SH-SY5Y (cell line): ENCODE results near the gene TNKS2.

ENCODE experiments used
- GATA2 ChIP-seq: IDR thresholded peaks from 2 replicates; pipeline ENCODE4 v1.6.1; 2011; ENCODE audit warnings: mild to moderate bottlenecking, low read depth, low read length
- GATA3 ChIP-seq: IDR thresholded peaks from 2 replicates; pipeline ENCODE4 v1.6.1; 2011; ENCODE audit warnings: low read depth, mild to moderate bottlenecking, low read length, moderate library complexity

TNKS2 gene

DNA sequence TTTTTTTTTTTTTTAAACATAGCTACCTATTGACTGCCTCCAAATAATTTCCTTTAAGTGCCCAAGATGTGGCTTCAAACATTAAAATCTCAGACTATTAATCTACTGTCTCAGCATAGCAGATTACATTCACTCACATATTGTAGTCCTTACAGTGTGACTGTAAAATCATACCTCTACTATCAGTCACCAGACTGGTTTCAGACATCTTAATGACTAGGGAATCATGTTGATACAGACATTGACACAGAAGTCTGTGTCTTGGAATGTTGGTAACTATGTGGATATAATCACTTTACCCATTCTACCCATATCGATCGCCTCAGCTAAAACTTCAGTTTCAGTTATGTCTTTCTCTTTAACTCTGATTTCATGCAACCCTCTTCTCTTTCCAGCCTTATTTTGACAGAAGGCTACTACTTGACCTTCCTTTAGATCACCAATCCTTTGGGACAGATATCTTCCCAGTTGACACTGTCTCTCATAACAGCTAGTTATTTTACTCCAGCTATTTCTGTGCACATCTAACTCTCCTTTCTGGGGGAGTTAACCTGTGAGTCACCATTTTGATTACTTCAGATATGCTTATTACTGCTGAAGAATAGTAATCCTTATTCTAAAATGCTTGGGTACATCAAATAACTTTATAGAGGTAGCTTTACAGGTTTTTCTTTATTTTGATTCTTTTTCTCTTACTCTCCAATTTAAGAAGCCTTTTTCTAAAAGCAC, 7.0 kb downstream of the TNKS2 start:
- TF ChIP-seq GATA2 (no peak), GATA3 (no peak)

DNA sequence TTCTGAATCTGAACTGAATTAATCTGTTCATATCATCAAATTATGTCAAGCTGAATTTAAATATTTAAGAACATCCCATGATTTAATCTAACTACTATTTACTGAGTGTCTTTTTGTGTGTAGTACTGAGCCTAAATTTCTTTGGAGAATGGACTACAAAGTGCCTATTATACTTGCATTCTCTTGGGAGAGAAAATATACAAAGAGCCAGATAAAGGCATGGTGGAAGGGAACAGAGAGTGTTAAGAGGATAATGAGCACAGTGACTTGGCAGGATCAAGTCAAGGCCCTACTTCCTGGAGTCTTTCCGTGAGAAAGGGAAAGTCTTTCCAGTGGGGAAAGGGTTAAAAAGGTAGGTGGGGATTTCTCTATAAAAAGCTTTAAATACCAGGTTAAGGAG, 15.0 kb downstream of the TNKS2 start:
- no peak for TF ChIP-seq GATA3
- TF ChIP-seq GATA2: no peak

DNA sequence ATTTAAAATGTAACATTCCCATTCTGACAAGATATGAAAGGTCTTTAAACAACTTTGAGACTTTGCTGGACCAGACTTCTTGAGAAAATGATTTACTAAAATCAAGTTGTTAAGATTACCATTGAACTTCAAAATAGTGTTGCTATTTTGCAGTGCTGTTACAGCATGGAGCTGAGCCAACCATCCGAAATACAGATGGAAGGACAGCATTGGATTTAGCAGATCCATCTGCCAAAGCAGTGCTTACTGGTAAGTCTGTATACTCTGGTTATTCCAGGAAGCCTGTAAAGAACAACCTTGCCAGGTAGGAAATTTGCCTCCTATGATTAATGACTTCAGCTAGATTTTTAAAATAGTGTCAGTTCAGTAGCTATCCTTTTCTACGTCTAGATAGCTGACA, 18.8 kb downstream of the TNKS2 start:
- TF ChIP-seq GATA2 (no peak), GATA3 (no peak)

DNA sequence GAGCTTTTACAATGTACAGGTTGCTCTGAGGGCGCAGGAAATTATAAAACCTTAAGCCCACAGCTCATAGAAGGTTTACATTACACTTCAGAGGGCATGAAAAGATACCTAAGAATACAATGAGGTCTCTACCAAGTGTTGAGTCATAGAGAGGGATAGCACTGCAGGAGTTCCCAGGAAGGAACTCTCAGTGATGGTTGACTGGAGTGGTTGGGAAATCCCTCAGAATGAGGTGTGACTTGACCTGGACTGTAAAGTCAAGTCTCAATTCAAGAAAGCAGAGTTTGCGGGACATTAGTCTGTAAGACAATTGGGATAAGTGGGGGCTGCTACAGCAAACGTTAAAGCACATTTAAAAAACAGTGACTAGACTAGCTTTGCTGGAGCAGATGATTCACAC, 21.9 kb downstream of the TNKS2 start:
- TF ChIP-seq GATA2: no peak
- no peak for TF ChIP-seq GATA3

DNA sequence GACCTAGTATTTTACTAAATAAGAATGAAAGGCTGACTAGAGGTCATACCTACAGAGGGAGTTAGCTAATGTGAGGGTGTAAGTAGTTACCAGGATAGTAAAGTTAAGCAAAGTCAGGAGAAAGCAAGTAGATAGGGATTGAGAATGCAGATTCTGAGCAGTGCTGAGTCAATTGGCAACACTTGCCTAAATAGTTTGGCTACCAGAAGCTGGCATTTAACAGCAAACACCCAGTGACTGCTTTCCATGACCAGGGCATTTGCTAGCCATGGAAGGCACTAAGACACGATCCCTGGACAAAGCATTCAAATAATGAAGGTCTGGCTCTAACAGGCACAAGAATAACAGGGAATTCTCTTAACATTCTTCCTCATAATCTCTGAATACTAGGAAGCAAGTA, 25.9 kb downstream of the TNKS2 start:
- no peak for TF ChIP-seq GATA3
- no peak for TF ChIP-seq GATA2

DNA sequence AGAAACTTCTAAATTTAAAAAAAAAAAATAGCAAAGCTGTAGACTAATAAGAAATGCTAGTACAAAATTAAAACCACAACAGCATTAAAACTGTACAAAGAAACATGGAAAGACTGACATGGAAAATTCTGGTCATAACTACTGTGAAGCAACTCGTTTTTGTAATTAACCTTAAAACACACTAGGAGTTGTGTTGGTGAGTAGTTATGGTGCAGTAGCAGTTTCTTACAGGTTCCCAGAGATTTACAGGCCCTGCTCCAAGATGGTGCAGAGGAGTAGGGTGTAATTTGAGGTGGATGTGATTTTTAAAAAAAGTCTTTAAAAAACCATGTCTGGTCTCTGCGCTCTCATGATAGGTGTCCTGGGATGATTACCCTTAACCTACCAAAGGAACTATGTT, 31.0 kb downstream of the TNKS2 start:
- TF ChIP-seq GATA3: no peak
- TF ChIP-seq GATA2: no peak

DNA sequence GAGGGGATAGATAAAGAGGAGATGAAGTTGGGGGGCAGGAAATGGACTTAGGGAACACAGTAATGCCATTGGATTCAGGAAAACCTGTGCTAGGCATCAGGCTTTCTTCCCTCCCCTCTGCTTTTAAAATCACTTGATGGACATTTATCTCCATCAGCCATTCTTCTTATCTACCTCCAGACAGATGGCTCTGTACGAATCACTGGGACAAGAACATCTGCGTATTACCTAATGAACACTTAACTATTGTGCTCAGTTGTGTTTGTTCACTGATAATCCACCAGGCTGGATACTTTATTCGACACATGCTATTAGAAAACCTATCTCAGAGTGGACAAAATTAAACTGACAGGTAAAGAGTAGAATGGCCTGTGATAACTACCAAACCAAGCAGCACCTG, 40.0 kb downstream of the TNKS2 start:
- TF ChIP-seq GATA3 (0 out of 2 replicates have a peak, but pooled peaks have one; percentile 39), GATA2 (peak; percentile 74)

DNA sequence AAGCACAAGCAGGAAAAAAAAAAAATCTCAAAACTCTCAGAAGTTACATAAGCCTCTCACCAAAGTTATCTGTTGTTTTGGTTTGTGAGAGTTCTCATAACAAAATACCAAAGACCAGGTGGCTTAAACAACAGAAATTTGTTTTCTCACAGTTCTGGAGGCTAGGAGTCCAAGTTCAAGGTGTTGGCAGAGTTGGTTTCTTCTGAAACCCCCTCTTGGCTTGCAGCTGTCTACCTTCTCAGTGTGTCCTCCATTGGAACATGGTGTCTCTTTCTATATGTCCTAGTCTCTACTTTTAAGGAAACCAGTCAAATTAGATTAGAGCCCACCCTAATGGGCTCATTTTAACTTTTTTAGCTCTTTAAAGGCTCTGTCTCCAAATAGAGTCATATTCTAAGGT, 44.9 kb downstream of the TNKS2 start:
- TF ChIP-seq GATA2 (no peak), GATA3 (no peak)

DNA sequence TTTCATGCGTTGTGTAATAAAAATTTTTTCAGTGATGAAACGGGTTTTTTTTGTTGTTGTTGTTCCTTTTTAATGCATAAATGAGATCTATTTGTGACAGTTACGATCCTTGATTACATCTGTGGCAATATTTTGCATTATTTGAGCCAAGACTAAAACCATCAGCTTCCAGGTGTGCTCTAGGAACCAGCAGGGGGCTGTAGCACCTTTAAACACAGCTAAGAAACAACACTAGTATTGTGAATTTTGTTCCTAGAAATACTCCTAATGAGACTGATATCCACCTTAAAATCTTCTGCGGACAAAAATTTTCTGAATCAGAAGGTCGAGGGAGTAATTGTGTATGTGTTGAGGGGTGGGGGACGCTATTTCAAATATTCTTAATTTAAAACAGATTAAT, 58.4 kb downstream of the TNKS2 start:
- TF ChIP-seq GATA2: no peak
- TF ChIP-seq GATA3: no peak

DNA sequence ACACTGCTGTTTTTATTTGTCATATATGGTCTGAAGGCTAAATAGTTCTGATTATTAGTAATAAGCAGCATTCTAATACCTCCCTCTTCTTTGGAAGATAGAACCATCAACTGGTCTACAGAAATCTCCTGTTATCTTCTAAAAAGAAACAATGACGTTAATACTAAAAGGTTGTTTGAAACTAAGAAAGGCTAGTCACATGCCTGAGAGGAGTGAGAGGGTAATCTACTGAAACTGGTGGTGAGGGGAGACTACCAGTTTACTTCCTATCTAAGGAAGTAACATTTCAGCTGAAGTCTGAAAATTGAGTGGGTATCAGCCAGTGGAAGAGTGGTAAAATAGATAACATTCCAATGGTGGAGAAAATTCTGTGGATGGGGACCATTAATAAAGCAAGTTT, 62.7 kb downstream of the TNKS2 start:
- TF ChIP-seq GATA3 (no peak), GATA2 (no peak)

DNA sequence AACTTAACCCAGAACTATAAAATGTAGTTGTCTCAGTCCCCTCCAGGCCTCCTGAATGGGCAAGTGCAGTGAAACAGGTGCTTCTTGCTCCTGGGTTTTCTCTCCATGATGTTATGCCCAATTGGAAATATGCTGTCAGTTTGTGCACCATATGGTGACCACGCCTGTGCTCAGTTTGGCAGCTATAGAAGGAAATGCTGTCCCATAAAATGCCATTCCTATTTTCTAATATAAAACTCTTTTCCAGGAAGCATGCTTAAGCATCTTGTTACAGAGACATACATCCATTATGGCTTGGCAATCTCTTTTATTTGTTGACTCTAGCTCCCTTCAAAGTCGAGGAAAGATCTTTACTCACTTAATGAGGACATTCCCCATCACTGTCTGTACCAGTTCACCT, 65.9 kb downstream of the TNKS2 start:
- TF ChIP-seq GATA2: no peak
- TF ChIP-seq GATA3: no peak

DNA sequence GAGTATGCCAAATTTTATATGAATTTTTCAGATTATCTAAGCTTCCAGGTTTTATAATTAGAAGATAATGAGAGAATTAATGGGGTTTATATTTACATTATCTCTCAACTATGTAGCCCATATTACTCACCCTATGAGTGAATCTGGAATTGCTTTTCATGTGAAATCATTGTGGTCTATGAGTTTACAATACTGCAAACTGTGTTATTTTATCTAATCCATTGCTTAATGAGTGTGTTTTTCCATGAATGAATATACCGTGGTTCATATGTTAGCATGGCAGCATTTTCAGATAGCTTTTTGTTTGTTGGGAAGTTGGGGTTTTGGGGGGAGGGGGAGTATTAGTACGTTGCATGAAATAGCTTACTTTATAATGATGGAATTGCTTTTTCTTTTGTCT, 66.5 kb downstream of the TNKS2 start:
- TF ChIP-seq GATA2 (no peak), GATA3 (no peak)

DNA sequence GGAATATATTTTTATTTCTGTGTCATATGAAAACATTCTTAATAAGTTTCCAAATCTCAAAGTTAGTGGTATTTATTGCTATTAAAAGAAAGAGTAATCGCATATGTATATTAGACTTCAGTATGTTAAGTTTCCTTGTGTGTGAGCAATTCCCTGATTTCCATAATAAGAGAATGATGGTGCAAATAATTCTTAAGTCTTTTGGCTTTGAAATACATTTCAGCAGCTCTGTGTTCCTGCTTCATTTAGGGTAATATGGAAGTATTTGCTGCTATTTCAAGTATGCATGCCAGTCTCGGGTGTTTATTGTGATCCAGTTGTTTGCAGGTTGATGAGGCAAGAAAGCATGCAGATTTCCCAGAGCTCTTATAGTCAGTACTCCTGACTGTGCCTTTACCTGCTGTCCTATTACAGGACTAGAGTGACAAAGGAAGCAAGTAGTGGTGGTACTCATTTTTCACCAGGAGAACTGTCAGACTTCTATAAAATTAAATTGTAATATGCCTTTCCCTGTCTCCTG, 67.4 kb downstream of the TNKS2 start:
- TF ChIP-seq GATA2 (no peak), GATA3 (no peak)

DNA sequence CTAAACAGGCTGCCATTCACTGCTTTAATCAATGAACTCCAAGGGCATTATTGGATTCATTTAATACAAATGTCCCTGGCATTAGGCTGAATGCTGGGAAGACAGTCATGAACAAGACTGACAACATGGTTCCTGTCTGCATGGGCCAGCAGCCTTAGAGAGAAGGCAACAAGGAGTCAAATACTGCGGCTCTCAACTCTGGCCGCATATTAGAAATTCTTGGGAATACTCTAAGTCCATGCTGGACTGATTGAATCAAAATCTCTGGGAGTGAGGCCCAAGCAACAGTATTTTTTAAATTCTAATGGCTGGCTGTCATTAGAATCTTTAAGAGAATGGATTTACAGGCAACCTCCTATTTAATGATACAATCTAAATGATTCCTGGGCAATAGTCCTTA, 76.9 kb downstream of the TNKS2 start:
- TF ChIP-seq GATA3 (no peak), GATA2 (no peak)

DNA sequence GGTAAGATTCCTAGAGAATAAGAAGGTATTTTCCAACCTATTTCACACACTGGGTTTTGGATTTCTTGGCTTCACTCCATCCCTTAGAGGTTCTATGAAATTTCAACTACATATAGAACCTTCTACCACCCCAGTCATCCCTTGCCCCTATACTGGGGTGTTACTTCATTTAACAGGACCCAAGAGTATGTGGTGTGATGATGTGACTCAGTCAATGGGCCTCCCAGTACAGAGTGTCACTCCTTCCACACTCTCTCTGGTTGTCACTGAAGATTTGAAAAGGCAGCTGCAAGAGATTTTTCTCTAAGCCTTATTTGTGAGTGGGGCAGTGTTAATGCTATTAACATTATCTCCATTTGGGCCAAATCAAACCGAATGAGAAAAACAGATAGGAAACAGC, 77.6 kb downstream of the TNKS2 start:
- TF ChIP-seq GATA3 (no peak), GATA2 (no peak)

DNA sequence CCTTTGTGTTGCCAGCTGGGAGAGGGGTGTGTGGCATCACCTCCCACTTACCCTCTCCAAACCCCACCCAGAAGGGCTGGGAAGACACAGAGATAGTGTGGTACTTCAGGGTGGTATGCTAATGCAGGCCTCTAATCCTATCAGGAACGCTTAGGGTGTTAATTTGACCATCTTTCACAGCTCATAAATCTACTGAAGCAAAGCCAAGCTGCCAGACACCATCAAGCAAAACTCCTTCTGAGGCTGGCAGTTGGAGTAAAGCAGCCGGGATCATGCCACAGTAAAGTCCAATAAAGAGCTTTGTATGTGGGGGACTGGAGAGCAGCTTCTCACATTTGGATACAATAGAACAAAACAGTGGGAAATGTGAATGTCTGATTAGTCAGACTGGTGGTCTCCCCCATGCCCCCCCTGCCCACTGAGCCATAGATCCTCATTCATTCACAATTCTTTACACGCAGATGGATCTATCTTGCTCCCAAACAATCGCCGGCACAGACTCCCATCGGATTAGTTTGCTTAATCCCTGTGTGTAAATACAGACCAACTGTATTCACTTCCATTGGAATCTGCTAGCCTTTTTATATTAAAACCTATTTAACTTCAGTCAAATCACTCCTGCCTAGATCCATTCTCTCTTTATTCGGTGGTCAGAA, 81.4 kb downstream of the TNKS2 start:
- TF ChIP-seq GATA3: no peak
- no peak for TF ChIP-seq GATA2
